ENCODE measurements around the gene IQGAP3.

IQGAP3 gene

GRCh38 chr1:156571261-156571852 lies 1.0 kb downstream of the IQGAP3 start:
- DNase-seq (ENCODE audit: low read depth), result peak; percentile 89
- TF ChIP-seq, protein P1, sequence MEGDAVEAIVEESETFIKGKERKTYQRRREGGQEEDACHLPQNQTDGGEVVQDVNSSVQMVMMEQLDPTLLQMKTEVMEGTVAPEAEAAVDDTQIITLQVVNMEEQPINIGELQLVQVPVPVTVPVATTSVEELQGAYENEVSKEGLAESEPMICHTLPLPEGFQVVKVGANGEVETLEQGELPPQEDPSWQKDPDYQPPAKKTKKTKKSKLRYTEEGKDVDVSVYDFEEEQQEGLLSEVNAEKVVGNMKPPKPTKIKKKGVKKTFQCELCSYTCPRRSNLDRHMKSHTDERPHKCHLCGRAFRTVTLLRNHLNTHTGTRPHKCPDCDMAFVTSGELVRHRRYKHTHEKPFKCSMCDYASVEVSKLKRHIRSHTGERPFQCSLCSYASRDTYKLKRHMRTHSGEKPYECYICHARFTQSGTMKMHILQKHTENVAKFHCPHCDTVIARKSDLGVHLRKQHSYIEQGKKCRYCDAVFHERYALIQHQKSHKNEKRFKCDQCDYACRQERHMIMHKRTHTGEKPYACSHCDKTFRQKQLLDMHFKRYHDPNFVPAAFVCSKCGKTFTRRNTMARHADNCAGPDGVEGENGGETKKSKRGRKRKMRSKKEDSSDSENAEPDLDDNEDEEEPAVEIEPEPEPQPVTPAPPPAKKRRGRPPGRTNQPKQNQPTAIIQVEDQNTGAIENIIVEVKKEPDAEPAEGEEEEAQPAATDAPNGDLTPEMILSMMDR (IDR thresholded peaks at IDR 0.05; ENCODE audit: insufficient read depth, low read depth, low read length, missing control alignments), result no peak
- H3K4me3 ChIP-seq (ENCODE audit: low read length), result peak overlapping the region; percentile 65

DNA sequence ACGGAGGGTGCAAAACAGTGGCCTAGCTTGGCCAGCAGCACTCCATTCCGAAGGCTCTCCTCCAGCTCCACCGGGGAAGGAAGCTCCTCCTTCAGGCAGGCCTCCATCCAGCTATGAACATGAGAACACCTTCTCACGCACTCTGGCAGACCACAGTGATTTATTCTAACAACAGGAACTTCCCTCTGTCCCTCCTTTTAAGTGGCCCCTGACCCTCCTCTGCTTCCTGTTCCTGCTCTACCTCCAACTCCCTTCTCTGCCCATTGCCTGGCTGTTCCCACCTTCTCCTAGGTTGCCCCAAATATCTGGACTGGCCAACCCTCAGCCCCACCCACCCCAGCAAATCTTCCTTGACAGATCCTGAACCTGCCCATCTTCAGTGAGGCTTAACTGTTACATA lies 5.9 kb downstream of the IQGAP3 start:
- no peak overlapping the region for H3K4me3 ChIP-seq (ENCODE audit: low read length)
- TF ChIP-seq, protein P1 (IDR thresholded peaks at IDR 0.05; ENCODE audit: insufficient read depth, low read depth, low read length, missing control alignments), result no peak
- no peak for DNase-seq (ENCODE audit: low read depth)

- no peak for DNase-seq (ENCODE audit: low read depth)
- TF ChIP-seq, protein P1 (IDR thresholded peaks at IDR 0.05; ENCODE audit: insufficient read depth, low read depth, low read length, missing control alignments), result no peak
- H3K4me3 ChIP-seq (ENCODE audit: low read length), result no peak overlapping the region
These were observed 6.8 kb downstream of the IQGAP3 start for GRCh38 chr1:156565519-156565918.

DNA sequence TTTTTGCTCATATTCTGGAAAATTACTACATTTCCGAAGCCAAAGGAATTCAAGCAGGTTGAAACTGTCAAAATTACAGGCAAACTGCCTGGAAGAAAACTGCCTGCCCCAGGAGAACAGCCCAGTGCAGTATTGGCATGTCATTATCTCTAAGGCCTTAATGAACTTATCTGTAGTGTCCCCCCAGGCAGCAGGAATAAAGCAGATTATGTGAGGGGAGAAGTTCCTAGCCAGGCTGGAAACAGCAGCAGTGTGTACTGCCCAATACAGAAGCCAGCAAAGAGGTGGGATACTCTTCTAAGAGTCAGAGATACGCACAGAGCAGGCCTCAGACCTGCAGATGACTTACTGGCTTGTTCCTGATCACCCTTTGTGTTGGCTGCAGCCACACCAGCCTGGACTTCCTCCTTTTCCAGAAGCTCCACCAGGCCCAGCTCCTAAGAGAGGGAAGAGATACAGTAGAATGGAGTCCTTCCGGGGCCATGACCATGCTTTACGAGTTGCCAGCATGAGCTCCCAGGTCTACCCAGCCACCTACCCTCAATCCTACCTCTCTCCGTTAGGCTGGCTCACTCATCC lies 11.7 kb downstream of the IQGAP3 start:
- no peak overlapping the region for H3K4me3 ChIP-seq (ENCODE audit: low read length)
- DNase-seq (ENCODE audit: low read depth), result no peak
- TF ChIP-seq, protein P1 (IDR thresholded peaks at IDR 0.05; ENCODE audit: insufficient read depth, low read depth, low read length, missing control alignments), result no peak

GRCh38 chr1:156559797-156560385 lies 12.5 kb downstream of the IQGAP3 start:
- TF ChIP-seq, protein P1 (IDR thresholded peaks at IDR 0.05; ENCODE audit: insufficient read depth, low read depth, low read length, missing control alignments), result no peak
- no peak for DNase-seq (ENCODE audit: low read depth)
- no peak overlapping the region for H3K4me3 ChIP-seq (ENCODE audit: low read length)

DNA sequence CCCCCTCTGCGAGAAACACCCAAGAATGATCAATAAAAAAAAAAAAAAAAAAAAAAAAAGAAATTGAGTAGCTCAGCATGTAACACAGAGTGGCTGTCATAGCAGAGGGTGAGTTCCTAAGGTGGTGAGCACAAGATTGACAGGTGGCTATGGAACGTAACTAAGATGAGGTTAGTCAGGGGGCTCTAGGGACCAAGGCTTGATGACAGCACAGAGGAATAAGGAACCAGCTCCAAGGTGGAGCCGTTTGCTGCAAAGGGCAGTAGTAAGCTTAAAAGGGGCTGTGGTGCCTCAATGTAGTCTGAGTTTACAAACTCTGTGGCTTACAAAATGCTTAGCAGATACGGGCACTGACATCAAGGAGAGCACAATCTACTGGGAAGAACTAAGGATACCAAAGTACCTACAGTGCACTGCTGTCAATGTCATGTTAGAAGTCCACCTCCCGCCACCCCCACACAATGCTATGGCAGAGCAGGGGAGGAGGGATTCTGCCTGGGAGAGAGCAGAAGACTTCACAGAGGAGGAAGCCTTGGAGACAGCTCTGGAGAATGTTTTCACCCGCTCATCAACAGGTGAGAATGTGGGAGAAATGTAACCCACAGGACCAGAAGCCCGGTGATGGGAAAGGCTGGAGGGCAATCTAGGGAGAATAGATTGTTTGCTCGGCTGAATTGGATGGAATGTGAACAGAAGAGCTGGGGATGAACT lies 13.1 kb downstream of the IQGAP3 start:
- TF ChIP-seq, protein P1 (IDR thresholded peaks at IDR 0.05; ENCODE audit: insufficient read depth, low read depth, low read length, missing control alignments), result no peak
- H3K4me3 ChIP-seq (ENCODE audit: low read length), result no peak overlapping the region
- DNase-seq (ENCODE audit: low read depth), result no peak
